HG03354 (cell line): ENCODE results near the gene CDRT15.
"Not testable (repeated sequence)": the region's sequence is repeated elsewhere in the genome, so short reads cannot be mapped to it uniquely, and the experiment has no call there.

ENCODE experiments used
- ATAC-seq: cut with Tn5 transposase; IDR thresholded peaks from one replicate; pipeline ENCODE4 v1.9.1; 2021; ENCODE audit warnings: mild to moderate bottlenecking; ENCODE audit not compliant: unreplicated experiment, poor library complexity, severe bottlenecking

Gene CDRT15

GRCh38 chr17:14192039-14192438 lies 44.6 kb downstream of the CDRT15 start:
- not testable (repeated sequence) for ATAC-seq

GRCh38 chr17:14191469-14191868 lies 45.2 kb downstream of the CDRT15 start:
- peak; percentile 26 for ATAC-seq

- ATAC-seq: not testable (repeated sequence)
These were observed 45.9 kb downstream of the CDRT15 start for GRCh38 chr17:14190774-14191173.

GRCh38 chr17:14186443-14186842 lies 50.2 kb downstream of the CDRT15 start:
- ATAC-seq: not testable (repeated sequence)
